NCI-H2081 treated with DMSO at 0.1 percent for 48 hours (cell line): ENCODE results near the gene VSTM5.

Experiments used
- DNase-seq: peaks from one replicate; lab custom pipeline; 2025; lab: John Stamatoyannopoulos, UW

Gene VSTM5

DNA sequence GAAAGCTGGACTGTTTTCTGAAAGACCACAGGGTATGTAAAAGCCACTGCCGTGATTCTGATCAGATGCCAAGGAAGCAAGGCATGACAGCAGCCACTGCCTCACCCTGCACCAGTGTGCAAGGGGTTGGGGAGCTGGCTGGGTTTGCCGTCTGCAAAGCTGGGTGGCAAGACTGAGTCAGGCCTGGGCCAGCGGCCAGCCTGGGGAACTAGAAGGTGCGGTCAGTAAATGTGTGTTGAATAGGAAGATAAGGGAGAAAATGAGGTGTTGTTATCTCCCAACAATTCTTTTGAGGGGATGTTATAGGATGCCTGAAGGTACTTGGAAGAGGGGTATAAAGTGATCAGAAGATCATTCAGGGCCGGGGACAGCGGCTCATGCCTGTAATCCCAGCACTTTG is 8.0 kb downstream of the VSTM5 start:
- DNase-seq = no peak

DNA sequence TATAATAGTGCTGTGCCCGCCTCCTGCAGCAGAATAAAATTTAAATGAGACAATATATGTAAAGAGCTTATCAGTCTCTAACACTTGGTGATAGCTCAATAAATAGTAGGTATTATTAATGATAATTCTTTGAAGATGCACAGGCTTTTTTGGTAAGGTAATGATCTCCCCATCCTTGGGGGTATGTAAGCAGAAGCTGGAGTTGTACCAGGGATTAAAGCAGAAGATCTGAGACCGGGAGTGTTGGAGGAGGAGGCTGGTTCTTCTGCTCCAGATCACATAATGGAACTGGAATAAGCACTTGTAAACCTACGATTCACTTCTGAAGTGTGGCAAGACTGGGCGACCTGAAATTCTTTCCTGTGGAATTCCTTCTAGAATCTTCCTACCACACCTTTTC is 8.4 kb downstream of the VSTM5 start:
- no peak for DNase-seq

GRCh38 chr11:93841446-93841845 is 9.0 kb downstream of the VSTM5 start:
- no peak for DNase-seq

- no peak for DNase-seq
These were observed 9.4 kb downstream of the VSTM5 start for GRCh38 chr11:93840981-93841380.

GRCh38 chr11:93840180-93840579 is 10.2 kb downstream of the VSTM5 start:
- DNase-seq = no peak

DNA sequence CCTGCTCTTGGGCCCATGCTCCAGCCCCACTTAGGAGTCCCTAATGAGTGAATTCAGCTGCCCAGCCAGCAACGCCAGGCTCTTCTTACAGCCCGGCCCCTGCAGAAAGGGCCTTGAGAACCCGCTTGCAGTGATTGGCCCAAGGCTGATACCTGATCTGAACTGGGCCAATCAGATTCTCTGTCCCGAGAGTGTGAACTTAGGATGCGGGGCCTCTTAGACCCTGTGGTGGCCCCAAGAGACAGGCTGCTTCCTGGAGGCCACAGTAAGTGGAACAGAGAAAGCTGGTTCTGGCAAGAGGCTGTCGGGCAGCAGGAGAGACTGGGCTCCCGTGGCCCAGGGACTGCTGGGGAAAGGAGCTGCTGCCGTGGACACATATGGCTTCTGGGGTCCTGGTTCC is 11.5 kb downstream of the VSTM5 start:
- no peak for DNase-seq

- no peak for DNase-seq
These were observed 17.6 kb downstream of the VSTM5 start for GRCh38 chr11:93832780-93833179.

DNA sequence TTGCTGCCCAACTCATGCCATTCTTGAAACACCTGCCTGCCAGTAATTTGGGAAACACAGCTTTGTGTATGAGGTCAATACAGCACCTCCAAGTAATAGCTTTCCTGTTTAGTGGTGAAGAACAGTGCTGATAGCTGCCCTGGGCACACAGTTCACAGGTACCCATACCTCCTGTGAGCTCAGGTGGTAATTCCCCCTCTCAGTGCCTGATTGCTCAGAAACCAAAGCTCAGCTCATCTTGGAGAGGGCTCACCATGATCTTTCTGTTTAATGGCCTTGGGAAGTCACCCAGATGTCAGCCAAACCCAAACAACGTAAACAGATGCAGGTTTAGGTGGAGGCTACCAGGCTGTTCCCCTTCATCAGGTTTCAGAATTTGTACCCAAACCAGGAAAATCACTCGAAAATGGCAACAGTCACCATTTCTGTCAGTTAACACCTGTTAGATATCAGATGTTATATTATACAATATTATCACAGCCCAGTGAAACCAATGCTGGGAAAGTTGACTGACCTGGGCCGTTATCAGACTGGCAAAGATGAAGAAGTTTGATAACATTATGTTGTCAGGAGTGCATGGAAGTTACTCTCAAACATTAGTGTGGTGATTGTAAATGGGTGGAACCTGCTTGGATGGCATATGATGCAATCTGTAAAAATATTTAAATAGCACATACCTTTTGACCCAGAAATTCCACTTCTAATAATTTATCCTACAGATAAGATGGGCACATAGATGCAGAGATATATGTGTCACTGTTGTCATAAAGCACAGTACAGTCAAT is 18.9 kb downstream of the VSTM5 start:
- no peak for DNase-seq

DNA sequence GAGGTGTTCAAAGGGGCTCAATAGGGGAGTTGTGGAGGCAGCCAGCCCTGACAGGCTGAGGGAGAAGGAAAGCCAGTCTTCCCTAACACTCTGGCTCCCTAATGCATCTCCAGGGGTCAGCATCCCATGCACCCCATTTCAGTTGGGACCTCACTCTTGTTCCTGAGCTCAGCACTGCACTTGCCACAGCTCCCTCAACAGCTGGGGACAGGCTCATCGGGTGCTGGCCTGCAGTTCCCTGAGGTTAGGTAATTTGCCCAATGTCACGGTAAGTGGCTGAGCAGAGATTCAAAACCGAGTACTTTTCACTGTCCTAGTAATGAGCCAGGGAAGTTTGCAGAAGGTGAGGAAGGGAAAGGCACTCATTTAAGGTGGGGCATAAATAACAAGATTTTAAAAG is 20.8 kb downstream of the VSTM5 start:
- DNase-seq = no peak

DNA sequence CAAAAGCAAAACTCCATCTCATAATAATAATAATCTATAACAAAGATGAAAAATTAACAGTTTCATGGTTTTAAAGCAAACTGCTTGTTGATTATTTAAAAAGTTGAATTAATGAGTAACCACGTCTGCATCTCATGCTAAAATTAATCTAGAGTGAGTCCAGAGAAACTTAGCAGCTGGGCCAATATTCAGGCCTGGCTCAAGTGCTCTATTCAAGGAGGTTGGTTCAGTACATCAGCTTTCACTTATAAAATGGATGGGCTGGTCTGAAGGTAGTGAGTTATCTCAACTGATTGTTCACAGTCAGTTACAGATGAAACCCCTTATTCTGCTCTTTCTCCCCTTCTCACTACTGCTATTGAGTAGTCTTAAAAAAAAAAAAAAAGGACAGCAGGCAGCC is 23.1 kb downstream of the VSTM5 start:
- DNase-seq = no peak

DNA sequence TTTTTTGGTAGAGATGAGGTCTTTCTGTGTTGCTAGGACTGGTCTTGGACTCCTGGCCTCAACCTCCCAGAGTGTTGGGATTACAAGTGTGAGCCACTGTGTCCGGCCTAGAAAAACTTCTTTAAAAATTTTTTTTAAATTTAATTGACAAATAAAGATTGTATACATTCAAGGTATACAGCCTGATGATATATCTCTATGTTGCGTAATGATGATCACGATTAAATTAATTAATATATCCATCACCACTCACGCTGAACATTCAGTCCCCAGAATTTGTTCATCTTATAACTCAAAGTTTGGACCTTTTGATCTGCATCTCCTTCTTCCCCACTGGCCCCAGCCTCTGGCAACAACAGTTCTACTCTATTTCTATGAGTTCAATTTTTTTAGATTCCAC is 27.2 kb downstream of the VSTM5 start:
- DNase-seq = no peak

GRCh38 chr11:93822359-93822758 is 28.1 kb downstream of the VSTM5 start:
- DNase-seq = no peak

DNA sequence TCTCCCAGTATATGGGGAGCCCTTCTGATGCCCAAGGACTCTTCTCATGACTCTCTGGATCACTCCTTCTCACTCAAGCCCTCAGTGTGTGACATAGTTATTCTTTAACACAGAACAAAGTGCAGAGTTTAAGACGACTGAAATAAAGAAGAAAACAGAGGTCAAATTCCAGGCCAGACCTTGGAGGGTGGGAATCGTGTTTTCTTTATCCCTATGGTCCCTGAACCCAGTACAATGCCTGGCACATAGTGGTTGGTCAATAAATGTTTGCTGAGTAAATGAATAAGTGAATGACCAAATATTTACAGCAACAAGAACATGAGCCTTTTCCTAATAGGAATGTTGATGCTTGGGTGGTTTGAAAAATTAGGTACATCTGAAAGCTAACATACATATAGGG is 28.8 kb downstream of the VSTM5 start:
- DNase-seq = no peak

DNA sequence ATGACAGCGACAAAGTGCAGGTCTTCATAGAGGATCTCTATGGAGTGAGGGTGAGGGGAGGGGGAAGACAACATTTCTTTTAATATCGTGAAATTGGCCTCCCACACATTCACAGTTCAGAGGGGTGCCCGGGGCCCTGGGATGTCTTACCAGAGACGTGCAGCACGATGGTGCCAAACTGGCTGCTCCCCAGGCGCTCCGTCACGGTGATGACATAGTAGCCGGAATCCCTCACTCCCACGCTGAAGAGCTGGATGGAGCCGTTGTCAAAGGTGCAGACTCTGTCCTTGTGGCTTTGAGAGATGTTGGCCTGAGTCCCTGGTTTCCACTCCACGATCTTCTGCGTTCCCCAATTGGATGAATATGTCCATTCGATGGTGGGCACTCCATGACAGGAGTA is 29.6 kb downstream of the VSTM5 start:
- no peak for DNase-seq

GRCh38 chr11:93819966-93820695 is 30.3 kb downstream of the VSTM5 start:
- no peak for DNase-seq

DNA sequence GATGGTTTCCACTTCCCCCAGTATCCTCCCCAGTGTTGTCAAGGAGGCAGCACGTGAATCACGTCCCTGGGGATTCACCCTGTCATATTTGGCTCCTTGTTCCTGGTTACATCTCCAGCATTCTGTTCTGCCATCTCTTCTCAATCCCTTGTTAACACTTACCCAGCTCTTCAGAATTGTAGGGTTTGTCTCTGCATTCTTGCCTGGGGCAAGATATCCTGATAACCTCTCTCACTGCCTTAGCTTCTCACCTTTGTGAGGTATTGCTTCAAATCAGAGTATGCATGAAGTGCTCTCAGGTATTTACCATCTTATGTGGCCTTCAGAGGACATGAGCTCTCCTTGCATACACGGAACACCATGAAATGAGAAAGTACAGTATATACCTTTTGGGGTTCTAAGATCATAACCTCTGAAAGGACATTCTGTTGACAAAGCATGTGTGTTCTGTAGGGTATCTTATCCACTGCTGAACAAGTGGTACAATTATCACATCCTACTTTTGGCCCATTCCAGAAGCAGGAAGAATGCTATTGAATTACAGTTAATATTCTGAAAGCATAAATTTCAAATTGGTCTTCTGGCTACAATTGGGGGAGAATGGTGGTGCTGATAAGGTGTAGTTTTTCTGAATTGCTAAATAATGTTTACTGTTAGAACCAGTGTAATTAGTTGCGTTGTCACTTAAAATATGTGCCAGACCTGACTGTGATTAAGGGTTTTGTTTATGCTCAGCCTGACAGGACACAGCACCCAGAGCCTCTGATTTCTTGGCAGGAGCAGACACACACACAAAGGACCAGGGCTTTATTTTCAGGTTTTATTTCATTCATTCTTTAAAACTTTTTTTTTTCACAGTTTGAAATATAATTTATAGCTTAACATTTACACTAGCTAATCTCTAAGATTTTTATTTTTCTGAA is 32.7 kb downstream of the VSTM5 start:
- no peak for DNase-seq

DNA sequence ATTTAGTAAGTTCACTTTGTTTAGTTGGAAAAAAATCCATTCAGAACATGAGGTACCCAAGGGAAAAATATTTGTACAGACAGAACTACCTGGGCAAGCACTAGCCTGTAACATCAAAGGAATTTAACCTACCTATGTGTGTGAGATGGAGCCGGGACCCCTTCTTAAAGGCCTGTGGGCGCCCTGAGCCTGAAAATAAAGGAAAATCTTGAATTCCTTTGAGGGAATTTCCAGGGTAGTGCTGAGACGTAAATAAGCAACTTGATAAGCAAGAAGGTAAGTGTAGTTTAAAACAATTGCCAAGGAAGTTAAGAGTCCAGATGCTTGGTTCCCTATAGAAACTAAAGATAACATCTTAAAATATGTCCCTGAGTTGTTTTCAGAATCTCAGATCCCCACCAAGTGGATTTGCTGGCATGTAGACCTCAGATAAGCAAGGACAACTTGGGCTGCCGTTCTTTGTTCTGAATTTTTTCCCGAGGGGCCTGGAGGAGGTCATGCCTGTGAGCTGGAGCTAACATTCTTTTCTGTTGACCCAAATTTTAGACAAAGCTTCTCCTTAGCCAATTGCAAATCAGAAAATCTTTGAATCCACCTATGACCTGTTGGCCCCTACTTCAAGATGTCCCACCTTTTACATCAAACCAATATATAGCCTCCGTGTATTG is 35.3 kb downstream of the VSTM5 start:
- no peak for DNase-seq

GRCh38 chr11:93813974-93814373 is 36.4 kb downstream of the VSTM5 start:
- DNase-seq = no peak

DNA sequence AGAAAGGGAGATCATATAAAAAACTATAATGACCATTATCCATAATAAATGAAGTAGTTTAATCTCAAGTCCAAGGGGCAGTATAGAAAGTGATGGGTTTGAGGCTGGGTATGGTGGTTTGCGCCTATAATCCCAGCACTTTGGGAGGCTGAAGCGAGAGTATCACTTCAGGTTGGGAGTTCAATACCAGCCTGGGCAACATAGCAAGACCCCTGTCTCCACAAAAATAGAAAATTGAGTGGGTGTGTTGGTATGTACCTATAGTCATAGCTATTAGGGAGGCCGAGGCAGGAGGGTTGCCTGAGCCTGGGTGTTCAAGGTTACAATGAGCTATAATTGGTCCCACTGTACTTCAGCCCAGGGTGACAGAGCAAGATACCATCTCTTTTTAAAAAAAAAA is 42.4 kb downstream of the VSTM5 start:
- DNase-seq = no peak

GRCh38 chr11:93804879-93805278 is 45.5 kb downstream of the VSTM5 start:
- DNase-seq = no peak

GRCh38 chr11:93801366-93801765 is 49.1 kb downstream of the VSTM5 start:
- DNase-seq = no peak
